GM18909 (cell line): ENCODE data around the gene FRMD4A.

ENCODE experiments used
- ATAC-seq: cut with Tn5 transposase; IDR thresholded peaks from one replicate; pipeline ENCODE4 v1.9.1; 2021; ENCODE audit warnings: mild to moderate bottlenecking; ENCODE audit not compliant: unreplicated experiment, poor library complexity

FRMD4A gene

DNA sequence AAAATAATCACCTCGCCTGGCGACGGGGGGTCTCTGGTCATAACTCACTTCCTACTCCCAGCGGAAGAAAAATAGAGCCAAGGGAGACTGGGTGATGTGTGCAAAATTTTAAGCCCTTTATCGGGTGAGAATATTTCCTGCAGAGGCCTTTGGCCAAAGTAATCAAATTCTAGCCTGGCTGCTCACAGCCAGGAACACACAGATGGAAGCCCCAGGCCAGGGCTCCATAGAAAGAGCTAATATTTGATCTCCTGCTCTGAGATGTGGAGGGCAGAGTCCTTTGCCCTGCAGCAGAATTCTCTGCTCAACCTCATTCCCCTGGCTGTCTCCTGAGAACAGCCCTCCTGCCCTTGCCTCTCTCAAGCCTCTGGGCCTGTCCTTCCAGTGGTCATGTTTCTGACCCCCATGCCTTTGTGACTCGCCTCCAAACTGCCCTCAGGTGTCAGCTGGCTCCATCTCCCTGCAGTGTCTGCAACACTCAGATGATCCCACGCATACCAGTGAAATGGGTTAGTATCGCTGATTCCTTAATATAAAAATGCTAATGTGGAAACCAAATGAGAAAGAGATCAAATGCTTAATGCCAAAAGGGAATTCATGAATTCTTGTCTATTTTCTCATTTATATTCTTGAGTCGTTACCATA is 34.5 kb downstream of the FRMD4A start:
- no peak for ATAC-seq

DNA sequence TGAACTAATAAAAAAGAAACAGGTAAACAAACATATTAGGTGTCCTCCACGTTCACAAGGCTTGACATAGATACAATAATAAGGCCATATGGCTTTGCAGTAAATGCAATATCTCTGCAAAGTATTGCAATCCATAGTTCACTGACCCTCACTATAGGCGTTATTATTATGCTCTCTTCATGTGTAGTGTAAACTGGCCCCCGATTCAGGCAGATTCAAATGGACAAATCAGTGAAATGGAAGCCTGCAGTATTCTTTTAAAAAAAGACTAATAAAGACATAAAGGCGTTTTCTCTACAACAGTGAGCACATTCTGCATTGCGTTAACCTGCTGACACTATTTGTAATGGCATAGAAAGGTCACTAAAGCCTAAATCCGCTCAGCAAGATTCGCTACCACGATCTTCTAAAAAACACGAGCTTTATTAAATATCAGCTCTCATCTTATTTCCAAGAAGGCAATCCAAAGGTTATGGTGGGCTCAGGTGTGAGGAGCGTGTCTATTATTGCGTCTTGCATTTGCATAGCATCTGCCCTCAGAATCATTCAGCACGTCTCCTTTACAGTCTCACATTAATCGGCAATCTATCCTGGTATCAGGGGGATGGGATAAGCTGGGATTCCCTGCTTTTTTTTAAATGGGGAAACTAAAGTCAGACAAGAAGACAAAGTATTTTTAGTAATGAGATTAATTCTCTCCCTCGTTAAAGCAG is 36.2 kb downstream of the FRMD4A start:
- ATAC-seq: no peak

DNA sequence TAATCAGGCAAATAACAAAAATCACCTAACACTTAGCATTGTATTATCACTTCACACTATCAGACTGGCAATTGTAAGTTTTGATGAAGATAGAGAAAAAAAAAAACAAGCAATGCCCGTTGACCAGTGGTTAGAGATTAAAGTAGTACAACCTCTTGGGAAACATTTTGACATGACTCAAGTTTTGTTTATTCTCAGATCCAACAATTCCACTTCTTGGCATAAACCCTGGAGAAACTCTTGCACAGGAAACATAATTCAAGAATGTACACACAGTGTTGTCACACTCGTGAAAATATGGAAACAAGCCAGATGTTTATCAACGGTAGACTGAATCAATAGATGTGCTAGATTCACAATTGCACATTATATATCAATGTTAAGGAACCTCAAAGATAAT is 37.2 kb downstream of the FRMD4A start:
- ATAC-seq: no peak

DNA sequence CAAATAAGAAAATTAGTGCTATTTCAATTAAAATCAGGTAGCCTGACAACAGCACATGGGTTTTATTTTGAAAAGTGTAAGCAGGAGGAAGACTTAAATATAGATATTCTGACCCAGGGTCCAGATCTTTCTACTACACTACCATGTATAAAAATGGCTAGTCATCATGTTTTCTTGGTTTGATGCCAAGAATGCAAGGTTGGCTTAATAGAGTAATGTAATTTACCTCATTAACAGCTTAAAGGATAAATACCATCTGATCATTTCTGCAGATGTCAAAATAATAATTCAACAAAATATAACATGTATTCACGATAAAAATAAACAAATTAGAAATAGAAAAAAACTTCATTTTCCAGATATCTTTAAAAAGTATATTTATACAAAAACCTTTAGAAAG is 39.4 kb downstream of the FRMD4A start:
- ATAC-seq: no peak

DNA sequence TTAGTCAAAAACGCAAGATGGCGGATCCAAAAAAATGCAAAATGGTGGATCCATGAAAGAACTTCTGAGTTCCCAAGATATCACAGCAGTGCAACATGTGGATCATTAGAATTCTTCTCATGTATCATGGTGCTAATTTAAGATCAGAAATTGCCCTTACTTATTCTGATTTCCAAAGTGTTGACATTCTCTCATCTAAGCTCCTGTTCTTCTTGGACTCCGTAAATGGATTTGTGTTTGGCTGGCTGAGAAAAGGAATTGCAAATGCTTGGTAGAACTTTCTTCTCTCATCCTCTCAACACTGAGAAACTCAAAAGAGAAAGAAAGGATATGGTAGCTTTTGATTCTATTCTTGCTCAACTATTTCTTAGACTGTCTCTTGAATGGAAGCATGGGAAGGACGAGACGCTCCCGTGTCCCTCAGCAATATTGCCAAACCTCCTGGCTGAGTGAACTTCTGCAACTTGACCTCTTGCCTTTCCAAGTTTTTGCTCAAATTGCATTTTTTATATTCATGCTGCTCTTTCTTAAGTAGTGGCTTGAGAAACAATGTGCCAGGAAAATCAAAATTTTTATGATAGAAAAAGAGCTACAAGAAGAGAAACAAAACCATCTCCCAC is 44.7 kb downstream of the FRMD4A start:
- no peak for ATAC-seq

DNA sequence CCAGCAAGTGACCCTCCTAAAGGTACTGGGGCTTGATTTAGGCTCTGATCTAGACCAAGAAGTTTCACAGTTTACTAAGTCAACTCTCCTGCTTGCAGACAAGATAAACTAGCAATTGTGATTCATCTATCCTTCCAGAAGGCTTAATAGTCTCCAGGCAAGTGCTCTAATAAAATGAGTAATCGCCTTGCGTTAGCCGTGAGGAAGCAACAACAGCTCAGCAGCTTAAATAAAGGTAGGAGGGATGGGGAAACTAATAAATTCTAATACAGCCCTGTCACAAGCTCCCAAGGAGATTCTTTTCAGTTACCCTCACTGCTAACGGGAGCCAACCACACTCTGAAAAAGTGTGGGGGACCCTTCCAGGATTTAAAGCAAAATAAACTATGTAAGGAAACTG is 48.4 kb downstream of the FRMD4A start:
- no peak for ATAC-seq

DNA sequence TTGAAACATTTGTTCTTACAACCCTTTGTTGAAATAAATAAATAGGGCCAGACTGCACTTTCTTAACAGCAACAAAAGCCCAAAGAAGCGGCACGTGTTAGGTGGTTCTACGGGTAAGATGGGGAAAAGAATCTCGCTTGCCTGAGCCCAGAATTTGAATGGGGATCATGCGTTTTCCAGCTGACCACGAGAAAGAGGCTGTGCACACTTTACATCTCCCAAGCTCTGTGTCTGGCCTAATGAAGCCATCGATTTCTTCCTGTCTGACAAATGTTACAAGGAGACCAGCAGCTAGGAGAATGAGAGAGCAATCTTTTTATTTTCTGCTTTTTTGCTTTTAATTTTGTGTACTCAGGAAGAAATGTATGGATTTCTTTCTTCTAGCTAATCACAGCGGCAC is 52.2 kb downstream of the FRMD4A start:
- ATAC-seq: no peak

DNA sequence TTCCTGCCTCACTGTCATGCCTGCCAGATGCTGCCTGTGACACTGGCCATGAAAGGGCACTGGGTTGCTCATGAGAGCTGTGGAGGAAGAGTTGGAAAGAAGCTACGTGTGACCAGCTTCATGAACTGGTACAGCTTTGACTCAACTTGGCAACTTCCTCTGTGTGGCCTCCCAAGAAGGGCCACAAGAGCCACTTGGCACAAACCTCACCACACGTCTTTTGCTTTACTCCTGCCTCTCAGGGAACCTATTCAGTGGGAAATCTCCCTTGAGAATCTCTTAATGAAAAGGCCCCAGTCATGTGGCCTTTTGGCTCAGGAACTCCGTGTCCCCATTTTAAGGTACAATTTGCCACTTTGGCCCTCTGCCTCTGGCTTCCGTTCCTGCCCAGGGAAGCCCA is 54.5 kb downstream of the FRMD4A start:
- ATAC-seq: no peak

DNA sequence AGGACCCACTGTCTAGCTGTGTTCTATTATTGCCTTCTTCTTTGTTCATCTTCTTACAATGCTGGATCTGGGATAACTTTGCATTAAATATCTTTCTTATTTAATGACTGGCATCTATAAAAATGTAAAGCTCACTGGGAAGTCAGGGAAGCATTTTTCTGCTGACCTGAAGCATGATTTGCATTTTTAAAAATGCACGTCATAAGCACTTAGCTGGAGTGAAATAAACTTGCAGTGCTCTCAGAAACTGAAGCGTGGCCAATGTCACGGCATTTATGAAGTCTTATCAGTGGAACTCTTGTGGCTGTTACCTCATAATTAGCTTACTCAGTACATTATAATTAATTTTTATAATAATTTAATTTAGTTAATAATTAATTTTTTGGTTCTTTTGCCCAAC is 59.1 kb downstream of the FRMD4A start:
- ATAC-seq: no peak

DNA sequence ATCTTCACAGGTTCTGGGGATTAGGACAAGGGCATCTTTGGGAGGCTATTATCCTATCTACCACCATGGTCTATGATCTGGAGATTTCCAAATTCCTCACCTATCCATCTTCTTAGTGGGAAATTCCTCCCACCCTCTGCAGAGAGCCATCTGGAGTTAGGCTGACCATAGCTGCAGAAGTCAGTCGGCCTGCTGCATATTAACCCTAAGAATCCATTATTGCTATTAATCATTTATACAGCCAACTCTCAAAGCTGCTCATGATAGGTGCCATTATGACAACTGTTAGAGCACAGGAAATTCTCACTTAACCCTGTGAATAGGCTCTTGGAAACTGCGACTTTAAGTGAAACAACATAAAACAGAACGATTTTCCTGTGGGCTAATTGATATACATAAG is 60.4 kb downstream of the FRMD4A start:
- no peak for ATAC-seq

DNA sequence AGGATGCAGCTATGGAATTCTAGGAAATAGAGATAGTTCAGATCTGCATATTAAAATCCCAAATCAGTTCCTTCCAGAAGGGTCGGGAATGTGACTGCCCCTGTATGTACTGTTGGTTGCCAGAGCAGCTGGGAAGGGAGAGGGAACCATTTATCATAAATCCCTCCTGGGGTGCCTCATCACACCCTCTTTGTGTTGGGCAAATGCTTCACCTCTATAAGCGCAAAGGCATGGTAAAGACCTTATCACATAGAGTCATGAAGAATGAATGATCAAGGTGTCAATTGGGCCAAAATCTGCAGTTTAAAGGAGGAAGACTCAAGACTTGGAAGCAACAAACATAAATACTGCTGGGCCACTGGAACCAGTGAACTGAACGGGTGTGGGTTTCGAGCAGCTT is 65.0 kb downstream of the FRMD4A start:
- no peak for ATAC-seq

DNA sequence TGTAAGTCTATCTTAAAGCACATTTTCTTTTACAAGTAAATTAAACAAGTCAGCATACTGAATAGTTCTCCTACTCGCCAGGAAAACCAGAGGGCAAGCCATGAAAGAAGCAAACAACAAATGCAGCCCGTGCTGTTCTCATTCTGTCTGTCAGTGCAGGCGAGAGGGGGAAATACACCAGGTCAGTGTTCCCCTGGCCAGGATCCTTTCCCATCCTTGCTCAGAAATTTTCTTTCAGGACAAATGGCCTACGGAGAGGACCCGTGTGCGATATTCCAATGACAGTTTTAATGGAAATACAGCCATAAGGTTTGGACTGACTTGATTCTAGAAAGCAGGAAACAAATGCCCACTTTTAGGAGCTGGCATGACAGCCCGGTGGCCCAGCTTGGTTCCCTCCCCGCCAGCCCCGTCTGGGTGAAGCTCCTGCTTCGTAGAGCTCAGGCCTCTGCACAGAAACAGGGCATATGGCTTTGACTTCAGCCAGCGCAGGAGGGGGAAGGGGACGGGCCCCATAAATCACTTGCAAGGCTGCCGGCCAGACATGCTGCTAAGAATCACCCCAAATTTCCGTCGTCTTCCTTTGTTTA is 67.8 kb downstream of the FRMD4A start:
- ATAC-seq: no peak

DNA sequence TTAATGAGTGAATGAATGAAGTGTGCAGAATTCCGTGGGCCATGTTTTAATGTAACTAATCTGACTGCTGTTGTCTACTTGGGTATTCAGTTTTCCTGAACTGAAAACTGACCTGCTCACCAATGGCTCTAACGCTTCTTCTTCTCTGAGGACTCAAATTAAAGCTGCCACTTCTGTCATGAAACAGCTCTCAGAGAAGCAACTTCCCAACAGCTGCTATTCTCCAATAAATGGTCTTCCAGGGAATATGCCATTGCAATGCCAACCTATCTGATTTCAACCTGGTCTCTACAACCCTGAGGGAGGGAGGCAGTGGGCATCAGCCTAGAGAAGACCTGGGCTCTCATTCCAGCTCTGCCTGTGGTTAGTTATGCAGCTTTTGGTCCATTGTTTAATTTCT is 69.4 kb downstream of the FRMD4A start:
- ATAC-seq: no peak

DNA sequence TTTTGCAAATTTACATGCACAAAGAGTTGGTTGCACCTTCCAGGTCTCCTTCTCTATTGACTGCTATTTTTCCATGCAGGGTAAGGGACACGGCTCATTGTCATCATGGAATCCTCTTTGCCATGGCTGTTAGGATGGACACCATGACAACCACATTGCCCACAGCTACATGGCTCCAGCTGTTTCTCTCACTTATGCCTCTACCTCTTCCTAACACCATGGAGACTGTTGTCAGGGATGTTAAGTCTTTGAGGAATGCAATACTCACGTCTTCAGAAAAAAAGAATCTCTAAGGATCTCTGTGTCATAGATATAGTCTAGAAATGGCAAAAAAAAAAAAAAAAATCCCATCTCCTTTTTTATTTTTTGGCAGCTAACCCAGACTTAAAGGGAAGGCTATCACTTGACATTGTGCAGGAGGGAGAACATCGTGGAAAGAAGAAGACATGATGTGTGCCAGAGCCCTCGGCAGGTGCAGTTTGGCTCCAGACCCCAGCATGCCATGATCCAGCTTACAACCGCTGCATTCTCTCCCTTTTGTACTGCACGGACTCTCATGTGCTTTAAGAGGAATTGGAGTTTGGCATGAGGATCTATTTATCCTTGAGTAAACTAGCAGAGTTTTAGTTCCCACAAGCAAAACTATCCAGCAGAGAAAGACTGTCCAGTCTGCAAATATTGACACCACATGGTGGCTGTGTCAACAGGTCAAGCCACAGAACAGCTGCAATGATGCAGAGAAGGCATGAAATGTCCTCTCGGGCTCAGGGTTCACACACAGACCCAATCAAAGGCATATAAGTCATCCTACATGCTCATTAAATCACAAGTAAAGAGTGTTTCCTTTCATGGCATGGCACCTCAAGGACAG is 70.8 kb downstream of the FRMD4A start:
- ATAC-seq: no peak

DNA sequence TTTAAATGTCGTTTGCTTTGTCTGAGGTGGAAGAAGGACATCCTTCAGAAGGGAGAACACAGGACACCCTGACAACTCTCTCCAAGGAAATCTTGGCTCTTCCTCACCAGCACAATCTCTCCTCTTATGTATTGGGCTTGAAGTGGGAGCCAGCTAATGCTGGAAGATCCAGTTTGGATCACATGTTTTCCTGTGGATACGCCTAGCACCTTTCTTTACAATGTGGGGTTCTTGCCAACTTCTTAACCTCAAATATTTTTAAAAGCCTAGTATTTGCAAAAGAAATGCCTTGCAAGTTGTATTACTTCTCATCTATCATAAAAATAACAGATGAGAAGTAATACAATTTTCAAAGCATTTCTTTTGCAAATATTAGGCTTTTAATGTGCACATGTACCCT is 76.4 kb downstream of the FRMD4A start:
- ATAC-seq: no peak

DNA sequence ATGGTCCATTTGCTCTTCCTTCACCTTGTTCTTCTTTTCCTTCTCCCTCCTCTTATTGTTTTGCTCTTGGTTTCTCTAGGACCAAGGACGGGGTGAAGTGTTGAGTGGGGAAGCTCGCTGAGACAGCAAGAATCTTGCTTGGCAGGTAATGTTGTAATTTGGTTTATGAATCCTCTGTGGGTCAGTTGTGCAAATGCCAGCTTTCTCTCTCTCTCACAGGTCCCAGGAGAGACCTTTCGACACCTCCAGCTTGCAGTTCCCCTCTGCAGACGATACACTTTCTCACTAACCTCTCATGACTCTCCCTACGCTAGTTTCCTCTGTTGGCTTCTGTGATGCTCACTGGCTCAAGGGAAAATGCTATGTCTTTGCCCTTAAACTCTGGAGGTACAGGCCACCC is 77.0 kb downstream of the FRMD4A start:
- ATAC-seq: no peak

DNA sequence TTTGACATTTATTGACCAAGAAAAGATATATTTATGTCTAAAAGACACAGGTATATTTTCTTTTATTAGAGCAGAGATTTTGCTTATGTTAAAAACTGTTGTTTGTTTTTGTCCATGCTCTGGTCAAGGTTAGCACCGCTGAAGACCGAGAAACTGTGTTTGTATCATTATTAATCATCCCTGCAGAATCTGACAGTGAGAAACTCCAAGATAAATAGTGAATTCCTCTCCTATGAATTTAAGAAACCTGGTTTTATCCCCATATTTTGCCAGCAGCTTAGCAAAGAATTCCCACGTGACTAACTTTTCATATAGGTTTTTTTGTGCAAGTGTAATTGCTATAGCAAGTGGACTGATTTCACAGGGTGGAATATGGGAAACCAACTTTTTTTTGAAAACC is 77.6 kb downstream of the FRMD4A start:
- no peak for ATAC-seq

DNA sequence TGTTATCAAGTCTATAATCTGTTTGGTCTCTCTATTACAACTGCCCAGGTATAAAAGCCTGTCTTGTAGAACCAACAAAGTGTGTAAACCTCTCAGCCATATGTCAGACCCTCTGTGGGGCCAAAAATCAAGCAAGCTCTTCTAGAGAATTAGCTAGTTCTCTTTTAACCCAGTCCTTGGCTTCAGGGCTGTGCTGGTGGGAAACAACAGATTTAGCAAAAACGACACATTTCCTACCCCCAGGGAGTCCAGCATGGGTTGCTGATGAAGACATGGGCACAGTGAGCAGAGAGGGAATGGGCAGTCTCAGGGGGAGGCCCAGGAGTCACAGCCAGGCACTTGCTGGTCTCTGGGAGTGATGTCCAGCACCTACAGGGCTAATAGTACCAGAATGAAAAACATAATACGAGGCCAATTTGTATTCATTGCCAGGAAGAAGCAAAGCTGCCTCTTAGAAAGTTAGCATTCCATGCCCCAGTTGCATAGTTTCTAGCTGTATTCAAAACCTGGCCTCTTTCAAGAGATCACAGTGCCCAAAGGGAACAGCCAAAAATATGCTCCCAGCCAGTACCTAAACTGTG is 80.1 kb downstream of the FRMD4A start:
- no peak for ATAC-seq

DNA sequence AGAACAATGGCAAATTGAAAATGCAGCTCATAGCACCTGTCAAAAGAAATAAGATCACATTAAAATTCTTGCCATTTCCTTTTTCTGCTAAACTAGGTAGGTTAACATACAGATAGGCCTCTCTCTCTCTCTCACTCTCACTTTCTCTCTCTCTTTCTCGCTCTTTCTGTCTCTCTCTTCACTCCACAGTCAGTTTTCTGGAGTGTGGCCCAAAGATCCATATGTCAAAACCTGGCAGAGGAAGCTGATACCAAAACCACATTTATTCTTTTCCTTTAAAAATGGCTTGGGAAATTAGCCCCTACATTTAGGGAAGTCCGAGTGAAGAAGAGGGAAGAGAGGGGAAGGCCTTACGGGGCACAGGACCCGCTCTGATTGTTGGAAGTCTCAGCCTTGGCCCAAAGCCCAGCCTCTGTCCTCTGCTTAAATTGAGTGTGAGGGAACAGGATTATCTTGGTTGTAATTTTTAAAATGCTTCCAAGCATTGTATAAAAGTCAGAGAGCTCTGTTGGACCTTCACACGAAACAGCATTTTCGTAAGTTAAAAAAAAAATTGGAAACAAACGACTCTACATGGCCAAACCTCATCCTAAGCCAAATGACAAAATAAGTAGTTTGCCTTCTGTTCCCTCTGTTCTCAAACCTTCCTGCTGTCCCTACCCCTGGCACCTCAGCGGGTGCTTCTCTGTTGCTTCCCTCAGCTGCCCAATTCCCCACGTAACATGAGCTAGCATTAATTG is 83.2 kb downstream of the FRMD4A start:
- no peak for ATAC-seq

DNA sequence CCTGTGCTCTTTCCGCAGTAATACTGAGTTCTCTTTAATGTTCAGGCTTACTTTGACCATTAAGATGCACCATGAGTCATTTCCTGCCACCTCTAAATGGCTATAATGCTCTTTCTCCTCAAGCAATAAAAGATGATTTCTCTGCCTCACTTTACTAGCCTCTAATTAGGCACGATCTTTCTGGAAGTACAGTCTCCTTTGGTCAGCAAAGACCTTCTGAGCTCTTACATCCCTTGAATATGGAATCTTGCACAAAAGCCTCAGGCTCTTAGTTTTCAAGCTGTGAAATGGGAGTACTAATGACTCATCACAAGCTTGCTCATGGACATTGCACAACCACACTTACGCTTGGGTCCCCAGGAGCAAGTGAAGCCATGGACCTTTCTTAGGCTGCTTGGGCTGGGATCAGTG is 85.9 kb downstream of the FRMD4A start:
- ATAC-seq: no peak
